LNCaP clone FGC (cell line): ENCODE measurements around the gene ZNF787.
A peak's percentile ranks its signal among the peaks of the same experiment; 100 is the strongest.

ENCODE experiments used
- DNase-seq: peaks from one replicate; pipeline ENCODE4 v3.0.0-alpha.2; 2011; ENCODE audit warnings: low read depth
- H3K4me3 ChIP-seq: 2 replicates; pipeline ENCODE4 v1.5.1; 2011; ENCODE audit warnings: mild to moderate bottlenecking, low read depth, low read length, control low read depth
- TF ChIP-seq, protein P1 (sequence below): IDR thresholded peaks from 2 replicates; pipeline ENCODE4 v1.5.1; 2012; ENCODE audit warnings: mild to moderate bottlenecking; ENCODE audit not compliant: control insufficient read depth, insufficient read depth; ENCODE audit errors: extremely low read depth

The ZNF787 gene

DNA sequence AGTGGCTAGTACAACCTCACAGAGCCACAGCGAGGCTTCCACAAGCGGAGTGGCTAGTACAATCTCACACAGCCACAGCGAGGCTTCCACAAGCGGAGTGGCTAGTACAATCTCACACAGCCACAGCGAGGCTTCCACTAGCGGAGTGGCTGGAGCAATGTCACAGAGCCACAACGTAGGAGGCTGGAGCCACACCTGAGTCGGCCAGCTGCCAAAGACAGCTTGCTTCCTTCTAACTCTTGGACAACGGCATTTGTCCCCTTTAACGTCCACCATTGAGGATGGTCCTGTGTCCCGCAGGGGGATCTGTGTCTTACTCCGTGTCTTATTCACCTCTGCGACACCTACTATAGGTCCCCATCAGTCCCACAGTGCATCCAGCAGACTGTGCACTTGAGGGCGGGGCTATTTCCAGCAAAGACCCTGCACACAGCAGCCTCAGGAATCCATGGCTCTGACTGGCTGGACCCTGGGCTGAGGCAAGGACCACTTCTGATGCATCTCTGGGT is 3.7 kb downstream of the ZNF787 start:
- TF ChIP-seq, protein P1, sequence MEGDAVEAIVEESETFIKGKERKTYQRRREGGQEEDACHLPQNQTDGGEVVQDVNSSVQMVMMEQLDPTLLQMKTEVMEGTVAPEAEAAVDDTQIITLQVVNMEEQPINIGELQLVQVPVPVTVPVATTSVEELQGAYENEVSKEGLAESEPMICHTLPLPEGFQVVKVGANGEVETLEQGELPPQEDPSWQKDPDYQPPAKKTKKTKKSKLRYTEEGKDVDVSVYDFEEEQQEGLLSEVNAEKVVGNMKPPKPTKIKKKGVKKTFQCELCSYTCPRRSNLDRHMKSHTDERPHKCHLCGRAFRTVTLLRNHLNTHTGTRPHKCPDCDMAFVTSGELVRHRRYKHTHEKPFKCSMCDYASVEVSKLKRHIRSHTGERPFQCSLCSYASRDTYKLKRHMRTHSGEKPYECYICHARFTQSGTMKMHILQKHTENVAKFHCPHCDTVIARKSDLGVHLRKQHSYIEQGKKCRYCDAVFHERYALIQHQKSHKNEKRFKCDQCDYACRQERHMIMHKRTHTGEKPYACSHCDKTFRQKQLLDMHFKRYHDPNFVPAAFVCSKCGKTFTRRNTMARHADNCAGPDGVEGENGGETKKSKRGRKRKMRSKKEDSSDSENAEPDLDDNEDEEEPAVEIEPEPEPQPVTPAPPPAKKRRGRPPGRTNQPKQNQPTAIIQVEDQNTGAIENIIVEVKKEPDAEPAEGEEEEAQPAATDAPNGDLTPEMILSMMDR = no peak
- no peak overlapping the region for H3K4me3 ChIP-seq
- DNase-seq = no peak

GRCh38 chr19:56116606-56117005 is 4.5 kb downstream of the ZNF787 start:
- no peak overlapping the region for H3K4me3 ChIP-seq
- no peak for DNase-seq
- TF ChIP-seq, protein P1 = no peak

- TF ChIP-seq, protein P1 = no peak
- no peak overlapping the region for H3K4me3 ChIP-seq
- no peak for DNase-seq
Measured at GRCh38 chr19:56115490-56115889, 5.6 kb downstream of the ZNF787 start.

DNA sequence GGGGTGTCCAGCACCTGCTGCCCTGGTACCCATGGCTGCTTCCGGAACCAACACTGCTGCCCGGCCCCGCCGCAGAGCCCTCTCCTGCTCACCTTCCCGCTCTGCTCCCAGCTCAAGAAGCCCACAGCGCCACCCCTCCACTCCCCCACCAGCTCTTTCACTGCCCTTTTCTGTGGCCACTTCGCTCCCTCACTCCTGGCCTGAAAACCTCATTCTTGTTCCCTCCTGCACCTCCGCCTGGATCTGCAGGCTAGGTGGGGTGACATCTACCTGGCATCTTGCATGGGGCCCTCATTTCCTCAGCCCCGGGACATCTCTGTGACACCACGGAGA is 6.4 kb downstream of the ZNF787 start:
- TF ChIP-seq, protein P1 = no peak
- H3K4me3 ChIP-seq = no peak overlapping the region
- DNase-seq = no peak

GRCh38 chr19:56114051-56114777 is 6.9 kb downstream of the ZNF787 start:
- DNase-seq = no peak
- TF ChIP-seq, protein P1 = no peak
- H3K4me3 ChIP-seq = no peak overlapping the region

DNA sequence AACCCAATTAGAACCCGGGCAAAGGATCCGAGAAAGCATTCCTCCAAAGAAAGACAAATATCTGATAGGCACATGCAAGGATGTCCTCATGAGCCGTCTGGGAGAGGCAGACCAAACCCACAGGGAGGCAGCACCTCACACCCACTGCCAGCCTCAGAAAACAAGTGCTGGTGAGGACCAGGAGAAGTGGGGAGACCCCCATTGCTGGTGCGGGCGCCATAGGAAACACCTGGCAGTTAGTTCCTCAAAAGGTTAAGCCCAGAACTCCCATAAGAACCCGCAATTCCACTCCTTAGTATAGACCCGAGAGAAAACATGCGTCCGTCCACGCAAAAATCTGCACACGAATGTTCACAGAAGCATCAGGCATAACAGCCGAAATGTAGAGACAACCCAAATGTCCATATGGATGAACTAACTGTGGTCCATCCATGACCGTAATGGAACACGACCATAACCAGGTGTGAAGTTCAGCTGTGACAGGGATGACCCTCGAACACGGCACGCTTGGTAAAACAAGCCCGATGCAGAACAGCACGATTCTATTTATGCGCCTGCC is 7.9 kb downstream of the ZNF787 start:
- H3K4me3 ChIP-seq = no peak overlapping the region
- no peak for DNase-seq
- TF ChIP-seq, protein P1 = no peak

DNA sequence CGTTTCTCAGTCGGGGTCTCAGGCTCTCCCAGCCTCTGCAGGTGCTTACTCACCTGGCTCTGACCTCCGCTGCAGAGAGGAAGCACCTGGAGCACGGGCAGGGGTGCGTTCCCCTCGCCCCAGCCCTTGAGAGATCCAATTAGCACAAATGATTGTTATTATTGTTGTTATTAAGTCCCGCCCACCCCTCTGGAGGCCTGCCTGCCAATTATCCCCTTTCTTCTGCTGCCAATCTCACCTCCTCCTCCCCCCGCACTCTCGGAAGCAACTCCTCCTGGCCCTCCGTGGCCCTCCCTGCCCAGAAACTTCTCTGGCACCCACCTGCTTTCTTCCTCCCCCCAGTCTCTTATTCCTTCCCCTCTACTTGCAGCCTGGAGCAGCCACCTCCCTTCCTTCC is 8.8 kb downstream of the ZNF787 start:
- TF ChIP-seq, protein P1 = no peak
- DNase-seq = no peak
- peak overlapping the region; percentile 30 for H3K4me3 ChIP-seq
